ENCODE measurements around the gene TLN1. TPM values are rescaled to one million over a fixed set of nuclear protein-coding genes. Genes with fewer than 3 reads are reported as not detected.

TLN1 gene
- total RNA-seq, 2 experiments from 2014 or later, result 149 to 151 TPM

GRCh38 chr9:35652829-35653209 is 79.2 kb downstream of the TLN1 start:
- H3K27ac ChIP-seq (ENCODE audit: low read depth in 1 of 2, low read length in 2 of 2), result no peak overlapping the region
- no peak for TF ChIP-seq CTCF (IDR thresholded peaks at IDR 0.05)
- CTCF ChIA-PET, result interaction anchor here (1.0 kb wide), 1 partner anchor 44 kb away, joined by 3 read pairs; no protein-coding TSS in a partner anchor
- peak overlapping the region; percentile 52 for H3K27ac Mint-ChIP-seq
- peaks cover 0 to 3% of the 10 kb centered on the region in 2 experiments for H3K9me3 ChIP-seq (ENCODE audit: control insufficient read depth in 1 of 2, insufficient read depth in 1 of 2, low read length in 2 of 2)
- ATAC-seq (ENCODE audit: poor library complexity) (no peak), DNase-seq (no peak)
- peaks cover 8% of the 10 kb centered on the region for H3K36me3 ChIP-seq (ENCODE audit: insufficient read depth, low read length)
- POLR2A ChIA-PET, result no interaction called here
- no peak overlapping the region for H3K4me3 Mint-ChIP-seq
- intact Hi-C loops (cut with DNase I, micrococcal nuclease), result loop anchor here in 1 of 2 experiments (5.0 kb wide), 1 partner anchor 159 kb away; the partner anchor contains the start of gene SPAG8
- no peaks in the 10 kb centered on the region for H3K27me3 ChIP-seq (ENCODE audit: control insufficient read depth in 1 of 2, insufficient read depth in 2 of 2, low read length in 2 of 2)
- H3K4me3 ChIP-seq (ENCODE audit: low read length), result no peak overlapping the region
- peaks cover 2% of the 10 kb centered on the region for H3K9me3 Mint-ChIP-seq
- peaks cover 4% of the 10 kb centered on the region for H3K27me3 Mint-ChIP-seq
- H3K4me1 ChIP-seq (ENCODE audit: insufficient read depth, low read length), result peaks cover 74% of the 10 kb centered on the region
- peaks cover 69% of the 10 kb centered on the region for H3K4me1 Mint-ChIP-seq (ENCODE audit: low read depth)
- peaks cover 31% of the 10 kb centered on the region for H3K36me3 Mint-ChIP-seq (ENCODE audit: low read depth)

- H3K4me1 Mint-ChIP-seq (ENCODE audit: low read depth), result peaks cover 69% of the 10 kb centered on the region
- POLR2A ChIA-PET, result interaction anchor here (1.2 to 6.3 kb wide), 3 partner anchors 9 to 80 kb away, joined by 5 to 84 read pairs (median 16); partner anchors contain the start of genes CREB3, TESK1 and TLN1
These were observed 79.8 kb downstream of the TLN1 start for GRCh38 chr9:35651956-35652828.

More at GRCh38 chr9:35651956-35652828, 79.8 kb downstream of the TLN1 start:
- H3K4me1 ChIP-seq (ENCODE audit: insufficient read depth, low read length), result peaks cover 74% of the 10 kb centered on the region
- no peak for TF ChIP-seq CTCF (IDR thresholded peaks at IDR 0.05)
- no peak for DNase-seq
- Mint-ChIP-seq H3K27ac (peak overlapping the region; percentile 94), H3K4me3 (peak overlapping the region; percentile 94), H3K27me3 (no peaks in the 10 kb centered on the region), H3K9me3 (no peaks in the 10 kb centered on the region), H3K36me3 (ENCODE audit: low read depth) (peaks cover 29% of the 10 kb centered on the region)
- no peak overlapping the region for H3K4me3 ChIP-seq (ENCODE audit: low read length)
- H3K9me3 ChIP-seq (ENCODE audit: control insufficient read depth in 1 of 2, insufficient read depth in 1 of 2, low read length in 2 of 2), result no peaks in the 10 kb centered on the region
- CTCF ChIA-PET, result no interaction called here
- H3K27ac ChIP-seq (ENCODE audit: low read depth in 1 of 2, low read length in 2 of 2), result no peak overlapping the region
- no peaks in the 10 kb centered on the region for H3K27me3 ChIP-seq (ENCODE audit: control insufficient read depth in 1 of 2, insufficient read depth in 2 of 2, low read length in 2 of 2)
- peaks cover 8% of the 10 kb centered on the region for H3K36me3 ChIP-seq (ENCODE audit: insufficient read depth, low read length)
- no peak for ATAC-seq (ENCODE audit: poor library complexity)
- intact Hi-C loops (cut with DNase I, micrococcal nuclease), result loop anchor here in 1 of 2 experiments (5.0 kb wide), 1 partner anchor 160 kb away; the partner anchor contains the start of gene SPAG8
